Right hindlimb (tissue), 1 donor: ENCODE measurements around the gene KRT73.

Source experiments
- DNase-seq: peaks from one replicate; pipeline ENCODE4 v3.0.0-alpha.2; 2018

Gene KRT73

GRCh38 chr12:52618216-52618615 lies at the start of gene KRT73:
Gene KRT73, minus strand, starts transcription at chr12:52618559. Its CDS starts 35 bp downstream, at chr12:52618524.
- no peak for DNase-seq

- DNase-seq: no peak
Measured at GRCh38 chr12:52667931-52668330, 49.6 kb upstream of the KRT73 start.

DNA sequence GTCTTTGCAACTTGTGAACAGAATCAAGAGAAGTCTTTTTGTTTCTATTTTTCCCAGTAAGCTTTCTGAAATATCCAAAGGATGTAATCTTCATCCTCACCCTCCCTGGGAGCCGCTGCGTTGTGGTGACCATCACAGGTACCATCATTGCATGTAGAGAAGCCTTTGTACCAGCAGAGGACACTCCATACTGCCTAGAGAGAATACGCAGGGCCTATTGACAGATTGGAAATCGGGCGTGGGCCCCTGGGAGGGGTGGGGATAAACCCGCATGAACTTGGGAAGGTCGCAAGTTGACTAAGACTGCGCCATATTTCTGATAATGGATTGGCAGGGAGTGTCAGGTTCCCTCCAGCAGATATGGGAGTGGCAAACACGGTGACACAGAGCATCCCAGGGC lies 49.1 kb upstream of the KRT73 start:
- no peak for DNase-seq

DNA sequence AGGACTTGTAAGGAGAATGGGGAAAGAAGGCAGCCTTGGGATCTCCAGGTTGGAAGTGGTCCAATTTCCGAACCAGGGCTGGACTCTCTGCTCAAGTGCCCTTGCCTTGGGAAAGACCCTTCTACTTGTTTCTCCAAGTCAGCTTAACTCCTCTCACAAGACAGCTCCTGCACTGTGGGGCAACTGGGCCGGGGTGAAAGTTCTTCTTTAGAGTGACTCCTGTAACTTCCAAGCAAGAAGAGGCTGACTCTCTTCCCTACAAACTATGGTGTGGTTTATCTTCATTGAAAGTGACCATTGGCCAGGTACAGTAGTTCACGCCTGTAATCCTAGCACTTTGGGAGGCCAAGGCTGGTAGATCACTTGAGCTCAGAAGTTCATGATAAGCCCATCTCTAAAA lies 48.1 kb upstream of the KRT73 start:
- no peak for DNase-seq

DNA sequence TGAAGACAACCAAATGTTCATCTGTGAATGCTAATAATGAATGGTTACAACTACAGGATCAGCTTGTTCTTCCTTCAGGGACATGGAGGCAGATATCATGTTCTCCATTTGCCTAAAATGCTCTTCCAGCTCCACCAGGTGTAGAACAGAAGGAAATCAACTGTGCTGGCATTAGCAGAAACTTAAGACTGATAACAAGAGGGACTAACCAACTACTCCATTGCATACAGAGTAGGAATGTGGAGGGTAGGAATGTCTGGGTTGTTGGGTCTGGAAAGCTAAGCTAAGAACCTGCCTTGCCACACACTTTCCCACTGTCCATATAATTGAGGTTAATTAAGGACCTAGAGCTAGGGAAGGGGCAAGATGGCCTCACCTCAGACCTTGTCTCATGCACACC lies 45.1 kb upstream of the KRT73 start:
- no peak for DNase-seq

- DNase-seq: no peak
Measured at GRCh38 chr12:52662918-52663229, 44.5 kb upstream of the KRT73 start.

GRCh38 chr12:52662093-52662917 lies 43.9 kb upstream of the KRT73 start:
- no peak for DNase-seq

DNA sequence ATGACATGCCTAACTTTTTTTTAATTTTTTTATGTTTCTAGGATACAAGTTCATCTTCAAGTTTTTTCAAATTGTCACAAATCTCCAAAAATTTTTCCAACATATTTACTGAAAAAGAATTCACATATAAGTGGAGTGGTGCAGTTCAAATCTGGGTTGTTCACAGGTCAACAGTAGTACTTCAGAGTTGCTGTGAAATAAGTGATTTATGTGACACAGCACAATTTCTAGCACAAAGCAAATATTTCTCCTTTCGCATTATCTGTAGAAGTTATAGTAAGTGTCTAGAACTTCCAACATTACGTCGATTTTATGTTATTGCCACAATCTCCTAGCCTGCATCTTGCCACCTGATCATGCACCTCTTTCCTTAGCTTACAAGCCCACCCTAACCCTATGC lies 43.3 kb upstream of the KRT73 start:
- DNase-seq: no peak

DNA sequence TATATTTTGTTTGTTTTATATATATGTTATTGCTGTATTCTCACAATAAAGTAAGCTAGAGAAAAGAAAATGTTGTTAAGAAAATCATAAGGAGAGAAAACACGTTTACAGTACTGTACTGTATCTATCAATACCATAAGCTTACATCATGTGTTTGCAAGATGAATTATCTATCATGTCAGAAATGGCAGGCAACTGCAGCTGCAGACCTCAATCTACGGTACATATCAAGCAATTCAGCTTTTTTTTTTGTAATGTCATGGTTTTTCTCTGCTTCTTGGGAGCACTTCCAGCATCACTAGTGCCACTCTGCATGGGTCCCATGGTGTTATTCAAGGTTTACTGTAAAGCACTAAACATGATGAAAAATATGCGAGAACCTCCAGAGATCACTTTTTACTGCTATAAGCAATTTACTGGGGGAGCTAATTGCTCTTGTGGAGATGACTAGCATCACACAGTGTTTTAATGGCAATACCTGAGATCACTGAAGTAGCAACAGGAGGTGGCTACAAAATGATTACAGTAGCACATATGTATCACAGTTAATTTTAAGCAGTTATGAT lies 42.7 kb upstream of the KRT73 start:
- DNase-seq: no peak

DNA sequence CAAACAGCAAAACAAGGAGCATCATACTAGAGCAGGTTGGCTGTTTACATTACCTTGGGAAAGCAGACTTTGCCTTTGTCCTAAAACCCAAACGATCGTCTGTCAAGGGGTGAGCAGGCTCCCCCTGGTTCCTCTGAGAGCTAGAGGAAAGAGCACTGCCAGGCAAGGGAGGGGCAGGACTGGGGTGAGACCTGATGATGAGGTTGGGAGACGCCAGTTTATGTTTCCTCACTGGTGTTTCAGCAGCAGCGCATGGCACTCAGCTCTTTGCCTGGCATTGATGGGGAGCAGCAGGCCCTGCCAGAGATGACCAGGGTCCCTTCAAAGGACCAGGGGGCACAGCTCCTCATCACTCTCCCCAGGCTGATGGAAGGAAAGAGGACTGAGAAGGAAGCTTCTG lies 41.6 kb upstream of the KRT73 start:
- DNase-seq: no peak

GRCh38 chr12:52659395-52659794 lies 41.0 kb upstream of the KRT73 start:
- no peak for DNase-seq

DNA sequence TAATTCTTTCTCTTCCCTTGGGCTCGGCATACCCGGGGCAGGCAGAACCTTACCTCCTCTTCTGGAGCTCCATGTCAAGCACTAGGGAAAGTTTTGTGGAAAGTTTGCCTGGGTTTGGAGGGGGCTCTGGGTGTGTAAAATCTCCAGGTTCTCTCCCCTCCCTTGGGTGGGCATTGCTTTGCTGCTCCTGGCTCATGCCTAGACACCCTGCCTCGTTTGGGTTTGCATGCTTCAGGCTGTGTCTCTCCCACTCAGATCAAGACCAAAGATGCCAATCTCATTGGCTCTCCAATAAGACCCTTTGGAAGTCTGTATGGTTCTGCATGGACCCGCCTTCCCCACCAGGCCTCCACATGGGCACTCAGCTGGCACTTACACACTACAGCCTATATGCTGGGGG lies 39.8 kb upstream of the KRT73 start:
- no peak for DNase-seq

- DNase-seq: no peak
Measured at GRCh38 chr12:52657250-52657902, 39.0 kb upstream of the KRT73 start.

GRCh38 chr12:52656616-52657015 lies 38.3 kb upstream of the KRT73 start:
- DNase-seq: no peak

- DNase-seq: no peak
Measured at GRCh38 chr12:52655720-52656124, 37.4 kb upstream of the KRT73 start.

- no peak for DNase-seq
Measured at GRCh38 chr12:52655251-52655650, 36.9 kb upstream of the KRT73 start.

DNA sequence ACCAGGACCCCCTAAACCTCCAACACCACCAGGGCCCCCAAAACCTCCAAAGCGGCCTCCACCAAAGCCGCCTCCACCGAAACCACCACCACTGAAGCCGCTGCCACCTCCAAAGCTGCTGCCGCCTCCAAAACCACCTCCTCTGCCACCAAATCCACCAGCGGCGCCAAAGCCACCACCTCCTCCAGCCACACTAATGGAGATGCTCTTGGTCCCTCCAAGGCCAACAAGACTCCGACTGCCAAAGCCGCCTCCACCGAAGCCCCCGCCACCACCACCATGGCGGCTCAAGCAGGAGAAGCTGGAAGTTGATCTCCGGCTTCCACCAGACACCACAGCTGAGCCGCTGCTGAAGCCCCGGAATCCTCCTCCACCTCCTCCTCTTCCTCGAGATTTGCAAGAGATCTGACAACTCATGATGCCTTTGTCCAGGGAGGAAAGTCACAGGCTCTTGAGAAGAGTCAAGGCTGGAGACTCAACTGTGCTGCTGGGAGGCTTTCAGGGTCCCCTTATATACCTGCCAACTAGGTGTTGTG lies 33.4 kb upstream of the KRT73 start, which contains the start of gene KRT2:
TSS of gene KRT2 (minus strand) at position 486 of the 536 bp plus-strand sequence. CDS start at position 417, 69 bp downstream.
- no peak for DNase-seq

DNA sequence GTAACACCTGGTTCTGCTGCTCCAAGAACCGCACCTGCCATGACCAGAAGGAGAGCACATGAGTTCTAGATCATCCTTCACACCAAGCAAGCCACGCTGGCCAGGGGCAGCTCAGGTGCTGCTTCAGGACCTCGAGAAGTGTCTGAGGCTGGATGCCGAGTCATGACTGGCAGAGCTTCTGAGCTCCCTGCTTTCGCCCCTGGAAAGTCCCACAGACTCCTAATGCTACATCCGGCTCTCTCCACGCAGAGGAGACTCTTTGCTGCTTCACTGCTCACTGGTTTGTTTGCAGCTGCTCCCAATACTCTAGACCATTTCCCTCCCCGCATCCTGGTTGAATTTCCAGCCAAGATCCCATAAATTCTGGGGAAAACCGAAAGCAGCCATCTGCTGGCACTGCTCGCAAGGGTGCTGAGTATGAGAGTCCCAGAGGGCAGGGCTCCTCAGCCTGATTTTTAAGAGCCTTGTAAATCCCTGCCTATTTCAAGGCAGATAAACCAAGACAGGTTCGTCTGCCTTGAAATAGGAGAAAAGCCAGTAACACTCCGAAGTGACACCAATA lies 32.2 kb upstream of the KRT73 start:
- peak; percentile 31 for DNase-seq

- DNase-seq: no peak
Measured at GRCh38 chr12:52649066-52649465, 30.7 kb upstream of the KRT73 start.

DNA sequence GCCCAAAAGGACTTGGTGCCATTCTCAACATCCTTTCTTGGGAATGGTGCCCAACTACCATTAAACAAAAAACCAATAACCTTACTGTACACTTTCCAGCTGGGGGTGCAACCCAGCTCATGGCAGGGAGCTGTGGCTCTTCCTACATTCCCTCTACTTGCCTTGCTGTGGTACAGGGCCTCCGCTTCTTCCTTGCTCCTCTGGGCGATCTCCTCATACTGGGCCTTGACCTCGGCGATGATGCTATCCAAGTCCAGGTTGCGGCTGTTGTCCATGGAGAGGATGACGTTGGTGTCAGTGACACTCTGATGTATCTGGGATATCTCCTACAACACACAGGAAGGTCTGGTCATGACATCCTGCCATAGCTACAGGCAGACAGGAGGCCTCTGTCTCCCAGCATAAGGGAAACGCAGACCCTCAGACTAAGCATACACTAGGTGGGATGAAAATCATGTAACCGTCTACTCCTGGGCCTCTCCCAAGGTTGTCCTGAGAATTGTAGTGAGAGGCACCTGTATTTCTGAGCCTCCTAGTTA lies 29.7 kb upstream of the KRT73 start:
- DNase-seq: no peak

DNA sequence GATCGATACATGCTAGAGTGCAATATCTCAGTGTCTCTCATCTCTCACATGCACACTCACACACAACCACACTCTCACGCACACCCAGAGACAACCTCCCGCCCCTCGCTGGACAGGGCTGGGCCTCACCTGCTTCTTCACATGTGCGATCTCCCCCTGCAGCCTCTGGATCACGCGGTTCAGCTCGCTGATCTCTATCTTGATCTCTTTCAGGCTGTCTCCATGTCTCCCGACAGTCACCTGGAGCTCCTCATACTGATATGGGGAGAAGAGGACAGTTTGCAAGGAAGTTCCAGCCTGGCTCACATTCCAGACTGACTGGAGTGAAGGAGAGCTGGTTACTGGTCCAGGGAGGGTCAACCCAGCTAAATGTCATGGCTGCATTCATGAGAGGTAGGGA lies 29.2 kb upstream of the KRT73 start:
- no peak for DNase-seq

DNA sequence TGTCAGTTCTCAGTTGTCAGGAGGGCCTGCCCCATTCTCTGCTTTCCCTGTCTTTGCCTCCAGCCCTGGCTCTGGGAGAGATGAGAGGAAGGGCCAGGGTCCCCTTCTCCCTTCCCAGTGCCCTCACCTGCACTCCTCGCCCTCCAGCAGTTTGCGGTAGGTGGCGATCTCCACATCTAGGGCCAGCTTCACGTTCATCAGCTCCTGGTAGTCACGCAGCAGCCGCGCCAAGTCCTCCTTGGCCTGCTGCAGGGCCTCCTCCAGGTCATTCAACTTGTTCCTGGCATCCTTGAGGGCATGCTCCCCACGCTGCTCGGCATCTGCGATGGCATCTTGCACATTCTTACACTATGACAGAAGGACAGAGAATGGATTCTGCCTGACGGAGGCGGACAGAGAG lies 28.3 kb upstream of the KRT73 start:
- DNase-seq: no peak

GRCh38 chr12:52645982-52646381 lies 27.6 kb upstream of the KRT73 start:
- no peak for DNase-seq
